ENCODE measurements around the gene CHAT.

Gene CHAT

DNA sequence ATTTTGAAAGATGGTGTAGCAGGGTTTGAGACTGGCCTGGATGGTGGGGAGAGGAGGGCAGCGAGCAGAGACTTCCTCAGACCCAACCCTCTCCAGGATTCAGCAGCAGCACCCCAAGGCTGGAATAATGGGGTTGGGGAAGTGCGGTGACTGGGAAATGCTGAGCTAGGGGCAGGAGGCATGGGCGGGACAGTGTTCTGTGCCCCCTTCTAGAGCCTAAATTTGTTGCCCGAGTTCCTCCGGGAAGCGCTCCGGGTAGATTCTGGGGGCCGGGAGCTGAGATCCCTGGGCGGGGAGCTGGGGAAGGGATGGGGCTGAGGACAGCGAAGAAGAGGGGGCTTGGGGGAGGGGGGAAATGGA, at the start of gene CHAT:
Gene CHAT (plus strand): TSS at position 156 of the 360 bp plus-strand sequence. CDS start 153 bp downstream, at position 309.
- DNase-seq: no peak

DNA sequence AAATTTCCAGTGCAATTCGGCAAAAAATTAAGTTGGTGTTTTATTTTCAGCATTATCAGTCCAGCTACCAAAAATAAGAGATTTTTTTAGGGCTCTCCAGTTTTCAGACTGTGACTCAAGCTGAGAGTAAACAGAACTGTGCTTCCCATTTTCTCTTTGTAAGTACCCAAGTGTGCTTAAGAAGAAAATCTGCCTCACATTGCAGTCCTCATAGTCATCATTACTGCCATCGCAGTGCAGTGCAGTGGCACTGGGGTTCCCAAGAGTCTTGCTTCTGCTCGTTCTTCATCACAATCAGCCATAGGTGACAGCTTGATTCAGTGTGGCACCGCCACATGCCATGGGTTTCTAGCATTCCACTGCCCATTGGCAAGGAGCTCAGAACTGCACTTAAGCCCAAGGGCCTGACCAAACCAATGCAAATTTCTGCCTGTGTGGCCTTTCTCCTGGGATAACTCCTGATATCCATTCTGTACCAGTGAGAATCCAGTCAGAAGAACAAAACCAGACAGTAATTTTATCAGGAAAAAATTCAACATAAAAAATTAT, 49.3 kb upstream of the CHAT start:
- no peak for DNase-seq

DNA sequence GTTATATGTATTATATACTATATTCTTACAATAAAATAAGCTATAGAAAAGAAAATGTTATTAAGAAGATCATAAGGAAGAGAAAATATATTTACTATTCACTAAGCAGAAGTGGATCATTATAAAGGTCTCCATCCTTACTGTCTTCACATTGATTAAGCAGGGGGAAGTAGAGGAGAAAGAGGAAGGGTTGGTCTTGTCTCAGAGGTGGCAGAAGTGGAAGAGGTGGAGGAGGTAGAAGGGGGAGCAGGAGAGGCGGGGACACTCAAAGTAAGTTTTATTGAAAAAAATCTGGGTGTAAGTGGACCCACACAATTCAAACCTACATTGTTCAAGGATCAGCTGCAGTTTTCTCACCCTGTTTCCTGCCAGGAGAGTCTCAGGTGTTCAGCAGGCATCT, 46.0 kb upstream of the CHAT start:
- no peak for DNase-seq

DNA sequence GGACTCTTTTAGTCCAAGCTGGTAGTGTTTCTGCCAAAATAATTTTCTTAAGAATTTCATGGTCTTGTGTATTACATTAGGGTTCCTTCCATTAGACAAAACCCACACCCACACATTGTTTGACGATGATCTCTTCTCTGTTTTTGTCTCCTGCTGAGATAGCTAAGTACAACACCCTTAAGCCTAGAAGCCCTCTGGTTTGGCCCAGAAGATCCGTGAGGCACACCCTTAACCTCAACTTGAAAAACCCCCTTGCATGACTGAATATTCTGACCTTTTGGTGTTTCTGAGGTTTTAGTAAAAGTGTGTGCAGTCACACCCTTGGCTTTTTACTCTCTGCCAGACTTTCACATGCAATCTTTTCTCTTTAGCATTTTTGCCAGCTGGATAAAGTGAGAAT, 45.6 kb upstream of the CHAT start:
- no peak for DNase-seq

DNA sequence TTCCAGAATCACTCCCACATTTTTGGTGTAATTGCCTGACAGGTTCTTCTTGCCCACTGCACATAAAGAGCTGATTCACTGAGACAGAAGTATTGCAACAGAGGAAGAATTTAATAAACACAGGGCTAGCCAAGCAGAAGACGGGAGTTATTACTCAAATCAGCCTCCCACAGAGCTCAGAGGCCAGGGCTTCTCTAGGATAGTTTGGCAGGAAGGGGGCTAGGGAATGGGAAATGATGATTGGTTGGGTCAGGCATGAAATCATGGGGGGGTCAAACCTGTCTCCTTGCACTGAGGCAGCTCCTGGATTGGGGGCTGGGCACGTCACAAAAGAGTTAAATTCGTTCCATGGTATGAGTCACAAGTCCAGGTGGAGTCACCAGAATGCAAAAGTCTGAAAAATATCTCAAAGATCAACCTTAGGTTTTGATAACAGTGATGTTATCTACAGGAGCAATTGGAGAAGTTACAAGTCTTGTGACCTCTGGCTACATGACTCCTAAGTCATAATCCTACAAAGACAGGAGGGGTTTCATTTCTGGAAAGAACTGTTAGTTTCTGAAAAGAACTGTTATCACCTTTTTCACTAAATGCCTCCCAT, 44.7 kb upstream of the CHAT start:
- no peak for DNase-seq

DNA sequence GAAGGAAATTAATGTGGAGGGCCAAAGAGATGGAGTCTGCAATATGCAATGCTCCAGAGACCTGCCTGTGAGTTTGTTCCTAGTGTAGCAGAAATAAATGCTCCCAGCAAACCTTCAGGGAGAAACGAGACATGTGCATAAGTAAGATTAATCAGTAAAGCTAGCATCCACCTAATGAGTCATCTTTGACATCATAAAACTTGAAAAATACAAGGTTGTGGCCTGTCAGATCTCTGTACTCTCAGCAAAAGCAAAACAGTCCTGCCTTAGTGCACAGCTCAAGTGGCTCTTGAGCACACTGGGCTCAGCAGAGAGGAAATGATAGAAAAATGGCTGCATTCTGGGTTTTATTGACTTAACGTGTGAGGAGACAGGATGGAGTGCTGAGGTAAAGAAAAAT, 42.4 kb upstream of the CHAT start:
- DNase-seq: no peak

DNA sequence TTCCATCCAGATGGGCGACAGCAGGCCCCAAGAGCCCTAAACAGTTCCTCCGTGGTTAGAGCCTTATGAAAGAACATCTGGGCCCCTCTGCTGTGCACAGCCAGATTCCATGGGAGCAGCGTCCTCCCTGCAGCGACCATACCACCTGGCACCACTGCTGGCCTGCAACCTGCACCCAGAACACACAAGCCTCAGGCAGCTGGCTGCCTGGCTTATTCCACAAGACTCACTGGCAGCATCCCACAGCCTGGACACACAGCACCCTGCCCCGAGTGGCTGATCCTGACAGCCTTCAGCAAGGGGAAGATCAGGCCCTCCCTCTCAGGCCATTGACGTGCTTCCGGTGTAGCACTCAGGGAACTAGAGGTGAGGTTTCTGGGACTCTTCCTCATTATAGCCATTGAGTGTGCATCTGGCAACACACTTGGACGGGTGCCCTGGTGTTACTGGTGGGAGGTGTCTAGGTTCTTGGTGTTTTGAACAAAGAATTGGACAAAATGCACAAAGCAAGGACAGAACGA, 41.2 kb upstream of the CHAT start:
- no peak for DNase-seq

DNA sequence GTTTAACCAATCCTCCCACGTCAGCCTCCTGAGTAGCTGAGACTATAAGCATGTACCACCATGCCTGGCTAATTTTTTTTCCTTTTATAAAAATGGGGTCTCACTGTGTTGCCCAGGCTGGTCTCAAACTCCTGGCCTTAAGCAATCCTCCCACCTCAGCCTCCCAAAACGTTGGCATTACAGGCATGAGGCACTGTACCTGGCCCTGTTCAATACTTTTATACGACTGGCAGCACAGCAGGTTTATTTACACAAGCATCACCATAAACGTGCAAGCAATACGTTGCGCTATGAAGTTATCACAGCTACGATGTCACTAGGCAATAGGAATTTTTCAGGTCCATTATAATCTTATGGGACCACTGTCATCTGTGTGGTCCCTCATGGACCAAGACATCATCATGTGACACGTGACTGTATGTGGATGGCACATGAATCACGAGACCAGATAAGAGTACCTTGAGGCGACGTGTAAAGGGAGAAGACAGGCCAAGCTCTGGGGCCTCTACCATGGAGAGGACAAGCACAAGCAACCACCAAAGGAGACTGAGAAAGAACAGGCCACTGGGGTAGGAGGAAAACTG, 38.3 kb upstream of the CHAT start:
- DNase-seq: no peak

DNA sequence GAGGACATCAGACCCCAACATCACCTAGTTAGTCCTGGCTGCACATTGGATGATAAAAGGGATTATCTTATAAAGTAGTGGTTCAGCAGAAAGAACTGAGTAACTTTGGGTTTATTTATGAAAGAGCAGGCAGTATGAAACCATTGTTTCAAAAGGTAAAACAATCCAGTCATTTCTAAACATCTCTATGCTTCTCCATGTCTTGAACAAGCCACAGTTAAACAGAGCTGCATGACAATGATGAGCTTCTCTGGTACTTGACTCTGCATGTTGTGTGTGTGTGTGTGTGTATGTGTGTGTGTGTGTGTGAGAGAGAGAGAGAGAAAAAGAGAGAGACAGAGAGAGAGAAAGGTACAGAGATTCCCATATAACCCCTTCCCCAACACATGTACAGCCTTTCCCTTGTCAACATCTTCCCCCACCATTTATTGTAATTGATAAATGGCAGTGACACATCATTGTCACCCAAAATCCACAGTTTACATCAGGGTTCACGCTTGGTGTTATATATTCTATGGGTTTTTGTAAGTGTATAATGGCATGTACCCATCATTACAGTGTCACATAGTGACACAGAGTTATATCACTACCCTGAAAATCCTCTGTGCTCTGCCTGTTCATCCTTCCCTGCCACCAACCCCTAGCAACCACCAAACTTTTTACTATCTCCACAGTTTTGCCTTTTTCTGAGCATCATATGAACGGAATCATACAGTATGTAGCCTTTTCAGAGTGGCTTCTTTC, 36.5 kb upstream of the CHAT start:
- no peak for DNase-seq

DNA sequence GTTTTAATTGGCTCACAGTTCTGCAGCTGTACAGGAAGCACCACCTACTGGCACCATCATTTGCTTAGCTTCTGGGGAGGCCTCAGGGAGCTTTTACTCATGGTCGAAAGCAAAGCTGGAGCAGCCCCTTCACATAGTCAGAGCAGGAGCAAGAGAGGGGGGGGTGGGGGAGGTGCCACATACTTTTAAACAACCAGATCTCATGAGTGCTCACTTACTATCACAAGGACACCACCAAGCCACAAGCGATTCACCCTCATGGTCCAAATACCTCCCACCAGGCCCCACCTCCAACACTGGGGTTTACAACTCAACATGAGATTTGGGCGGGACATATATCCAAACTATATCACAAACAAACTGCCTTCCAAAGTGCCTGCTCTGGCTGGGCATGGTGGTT, 35.4 kb upstream of the CHAT start:
- no peak for DNase-seq

DNA sequence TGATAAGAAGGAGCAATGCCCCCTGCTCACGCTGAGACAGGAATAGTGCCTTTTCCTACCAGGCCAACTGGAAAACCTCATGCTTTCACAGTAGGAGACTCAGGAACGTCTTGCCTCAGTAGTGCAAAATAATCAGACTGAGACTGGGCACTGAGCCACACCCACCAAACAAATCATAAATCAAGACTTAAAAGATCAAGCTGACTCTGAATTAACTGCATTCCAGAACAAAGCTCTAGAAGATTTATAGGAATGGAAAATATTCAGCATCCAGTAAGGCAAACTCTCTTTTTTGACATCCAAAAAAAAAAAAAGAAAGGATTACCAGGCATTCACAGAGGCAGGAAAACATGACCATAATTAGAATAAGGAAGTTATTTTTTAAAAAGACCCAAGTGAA, 34.2 kb upstream of the CHAT start:
- no peak for DNase-seq

DNA sequence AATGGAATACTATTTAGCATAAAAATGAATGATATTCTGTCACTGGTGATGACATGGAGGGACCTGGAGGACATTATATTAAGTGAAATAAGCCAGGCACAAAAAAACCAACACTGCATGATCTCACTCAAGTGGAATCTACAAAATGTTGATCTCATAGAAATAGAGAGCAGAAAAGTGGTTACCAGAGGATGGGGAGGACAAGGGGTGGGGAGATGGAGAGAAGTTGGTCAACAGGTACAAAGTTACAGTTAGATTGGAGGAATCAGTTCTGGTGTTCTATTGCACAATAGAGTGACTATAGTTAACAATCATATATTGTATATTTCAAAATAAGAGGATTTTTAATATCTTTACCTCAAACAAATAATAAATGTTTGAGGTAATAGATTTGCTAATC, 28.4 kb upstream of the CHAT start:
- DNase-seq: no peak

DNA sequence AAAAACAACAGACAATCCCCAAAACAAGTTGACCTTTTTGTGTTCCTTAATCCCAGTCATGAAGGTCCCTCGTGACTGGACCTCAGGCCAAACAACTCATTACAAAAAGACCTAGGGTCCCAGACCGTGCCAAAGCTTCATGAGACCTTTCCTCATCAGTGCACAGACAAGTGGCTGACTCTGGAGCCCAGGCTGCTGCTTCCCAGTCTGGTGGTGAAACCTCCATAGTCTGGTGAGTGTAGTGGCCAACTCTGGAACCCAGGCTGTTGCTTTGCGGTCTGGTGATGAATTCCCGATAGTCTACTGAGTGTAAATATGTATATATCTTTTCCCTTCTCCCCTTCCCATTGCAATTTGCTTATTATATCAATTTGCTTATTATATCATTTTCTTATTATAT, 25.9 kb upstream of the CHAT start:
- no peak for DNase-seq

DNA sequence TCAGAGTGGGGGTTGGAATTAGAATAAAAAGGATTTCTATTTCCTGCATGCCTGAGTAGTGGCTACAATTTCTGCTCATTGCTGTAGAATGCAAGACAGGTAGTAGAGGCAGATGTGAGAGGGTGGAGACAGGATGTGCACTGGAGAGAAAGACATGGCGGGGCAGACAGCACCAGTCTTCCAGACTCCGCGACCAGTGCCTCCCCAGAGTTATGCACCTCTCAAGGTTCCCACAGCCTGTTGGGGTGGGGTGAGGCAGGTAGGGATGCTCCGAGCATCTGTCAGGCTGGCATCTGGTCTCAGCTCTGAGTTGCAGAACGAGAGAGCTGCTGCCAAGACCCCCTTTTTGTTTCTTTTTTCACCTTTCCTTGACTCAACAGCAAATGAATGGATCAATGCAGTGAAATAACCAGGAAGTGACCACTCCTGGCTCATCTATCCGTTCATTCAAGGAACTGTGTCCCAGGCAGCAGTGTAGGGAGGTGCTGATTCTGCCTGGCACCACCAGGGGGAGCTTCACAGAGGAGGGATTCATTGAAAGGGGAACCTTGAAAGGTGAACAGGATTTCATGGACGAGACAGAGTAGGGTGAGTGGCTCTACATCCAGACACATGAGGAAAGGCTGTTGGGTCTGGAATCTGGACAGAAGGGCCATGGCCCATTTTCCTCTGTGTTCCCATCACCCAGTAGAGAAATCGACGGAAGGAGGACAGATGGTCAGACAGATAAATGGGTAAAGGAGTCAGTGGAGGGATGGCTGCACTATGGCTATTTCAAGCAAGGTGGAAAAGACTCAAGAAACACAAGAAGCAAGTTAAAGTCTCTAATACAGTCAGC, 20.9 kb upstream of the CHAT start:
- no peak for DNase-seq

DNA sequence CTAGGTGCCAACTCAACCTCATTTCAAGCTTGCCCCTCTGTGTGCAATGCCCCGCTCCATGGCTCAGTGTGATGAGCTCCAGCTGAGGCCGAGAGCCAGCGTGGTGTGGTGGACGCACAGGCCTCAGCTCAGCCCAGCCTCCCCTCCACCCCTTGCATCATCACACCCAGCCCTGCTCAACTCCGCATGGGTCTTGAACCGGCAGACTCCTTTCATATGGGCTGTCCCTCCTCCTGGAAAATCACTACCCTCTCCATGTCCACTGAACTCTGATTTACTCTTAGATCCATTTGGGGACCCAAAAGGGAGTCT, 20.3 kb upstream of the CHAT start:
- no peak for DNase-seq

DNA sequence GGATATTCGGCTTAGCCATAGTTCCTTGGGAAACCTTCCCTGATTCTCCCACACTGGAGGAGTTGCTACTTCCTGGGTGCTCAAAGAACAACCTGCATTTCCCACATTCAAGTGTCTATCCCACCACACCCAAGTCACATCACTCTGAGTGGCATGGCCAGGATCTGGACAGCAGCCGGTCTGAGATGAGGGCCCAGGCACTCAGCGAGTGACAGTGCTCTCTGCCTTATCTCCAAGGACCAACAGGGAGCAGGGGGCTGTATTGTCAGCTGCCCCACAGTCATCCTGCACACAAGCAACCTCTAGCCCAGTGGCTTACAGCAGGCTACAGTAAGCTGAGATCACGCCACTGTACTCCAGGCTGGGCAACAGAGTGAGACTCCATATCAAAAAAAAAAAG, 19.8 kb upstream of the CHAT start:
- DNase-seq: no peak

DNA sequence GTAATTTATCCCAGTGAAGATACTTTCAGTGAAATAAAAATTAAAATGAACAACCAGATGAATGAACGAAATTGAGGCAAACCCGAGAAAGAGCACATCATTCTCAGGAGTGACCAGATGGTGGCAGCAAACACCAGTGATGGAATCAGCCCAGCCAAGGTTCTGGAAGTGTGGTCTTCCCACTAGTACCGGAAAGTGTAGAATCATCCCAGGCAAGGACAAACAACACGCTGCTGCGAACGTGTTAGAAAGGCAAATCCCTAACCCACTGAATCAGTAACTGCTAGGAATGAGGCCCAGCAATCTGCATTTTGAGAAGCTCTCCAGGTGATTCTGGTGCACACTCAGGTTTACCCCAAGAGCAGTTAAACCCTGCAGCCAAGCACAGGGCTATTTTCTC, 19.2 kb upstream of the CHAT start:
- peak in 1 of 2 experiments; percentile 32 for DNase-seq

DNA sequence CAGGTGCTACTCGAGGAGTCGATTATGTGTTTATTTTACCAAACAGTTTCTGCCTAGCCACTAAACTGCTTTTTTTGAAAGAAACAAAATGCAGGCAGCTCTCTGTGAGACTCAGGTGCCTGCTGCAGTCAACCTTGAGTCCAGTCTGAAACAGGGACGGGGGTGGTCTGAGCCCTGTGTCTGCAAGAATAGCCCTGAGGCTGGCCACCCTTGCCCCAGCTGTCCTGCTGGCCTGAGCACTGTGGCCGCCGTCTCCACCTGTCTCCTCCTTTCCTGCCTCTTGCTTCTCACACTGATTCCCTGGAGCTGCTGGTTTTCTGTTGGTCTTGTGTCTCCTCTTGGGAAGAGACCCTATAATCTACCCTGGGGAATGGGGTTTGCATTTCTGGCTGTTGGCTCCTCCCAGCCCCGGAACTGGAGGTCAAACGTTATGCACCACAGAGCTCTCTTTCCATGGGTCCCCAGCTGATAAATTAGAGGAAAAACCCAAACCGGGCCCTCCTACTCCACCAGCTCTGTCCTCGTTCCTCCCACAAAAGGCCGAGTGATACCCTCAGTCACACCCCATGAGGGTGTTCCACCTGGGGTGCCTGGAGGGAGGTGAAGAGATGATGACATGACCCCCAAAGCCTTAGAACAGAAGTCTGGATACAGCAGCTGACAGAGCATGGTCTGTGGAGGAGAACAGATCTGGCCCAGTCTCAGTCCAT, 18.7 kb upstream of the CHAT start:
- no peak for DNase-seq

DNA sequence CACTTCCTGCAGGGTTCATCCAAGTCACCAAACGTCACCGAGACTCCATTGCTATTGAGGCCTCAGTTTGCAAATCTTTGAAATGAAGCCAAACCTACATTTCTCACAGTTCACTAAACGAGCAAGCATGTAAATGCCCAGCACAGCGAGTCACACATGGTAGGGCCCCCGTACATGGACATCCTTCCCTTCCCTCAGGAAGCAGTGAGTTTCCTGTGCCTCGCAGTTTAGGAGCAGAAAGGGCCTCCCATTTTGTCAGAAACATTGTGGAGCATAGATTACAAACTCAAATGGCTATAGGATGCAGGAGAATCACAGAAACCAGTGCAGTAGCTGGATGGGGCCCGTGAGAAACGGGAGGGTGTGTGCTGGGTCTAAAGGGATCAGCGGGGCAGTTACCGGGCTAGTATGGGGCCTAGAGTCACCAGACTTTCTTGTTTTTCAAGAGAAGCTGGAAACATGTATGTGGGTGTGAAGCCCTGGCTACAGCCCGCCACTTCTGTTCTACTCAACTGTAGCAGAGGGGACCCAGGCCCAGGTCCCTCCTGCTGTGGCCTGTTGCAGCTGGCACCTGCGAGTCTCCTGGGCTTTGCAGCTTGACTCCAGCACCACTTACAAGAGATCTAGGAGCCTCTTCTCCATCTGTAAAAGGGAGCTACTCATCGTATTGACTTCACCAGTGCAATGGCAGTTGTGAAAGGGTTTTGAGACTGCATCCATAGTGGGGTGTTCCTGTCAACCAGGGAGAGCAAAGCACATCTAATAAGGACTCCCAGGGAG, 17.9 kb upstream of the CHAT start:
- no peak for DNase-seq

DNA sequence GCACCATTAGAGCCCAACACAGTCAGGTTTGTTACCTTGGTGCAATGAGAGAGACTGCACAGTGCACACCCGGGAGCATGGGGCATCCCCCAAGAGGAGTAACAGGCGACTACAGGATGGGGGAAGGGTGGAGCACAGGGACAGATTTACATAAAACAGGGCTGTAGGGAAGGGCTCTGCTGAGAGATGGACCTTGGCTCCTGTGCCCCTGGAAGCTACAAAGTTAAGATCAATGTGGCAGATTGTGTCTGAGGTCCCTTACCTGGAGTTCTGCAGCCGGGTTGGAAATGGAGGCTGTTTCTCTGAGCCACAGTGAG, 17.4 kb upstream of the CHAT start:
- no peak for DNase-seq

DNA sequence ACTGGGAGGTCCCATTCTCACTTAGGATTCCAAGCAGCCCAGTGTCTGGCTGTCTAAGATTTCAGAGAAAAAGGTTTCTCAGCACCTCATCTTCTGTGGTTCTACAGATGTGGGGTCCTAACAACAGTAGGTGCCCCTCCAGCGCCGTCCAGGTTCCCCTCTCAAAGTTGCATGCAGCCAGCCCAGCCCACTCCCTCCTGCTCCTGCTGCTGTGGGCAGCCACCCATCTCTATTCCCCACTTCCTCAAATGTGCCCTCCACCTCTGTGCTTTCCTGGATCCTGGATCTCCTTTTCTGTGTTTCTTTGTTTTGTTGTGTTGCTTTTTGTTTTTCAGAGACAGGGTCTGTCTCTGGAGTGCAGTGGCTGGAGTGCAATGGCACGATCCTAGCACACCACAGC, 17.0 kb upstream of the CHAT start:
- DNase-seq: no peak
